MCF 10A (cell line): ENCODE data around the gene SMIM1. TPM values are rescaled to one million over a fixed set of nuclear protein-coding genes. Genes with fewer than 3 reads are reported as not detected.

ENCODE experiments used
- BruUV-seq: library from RNA; stranded (reverse); fragments of 400-500 nt; replicated peaks from 2 replicates; lab custom pipeline; 2021; lab: Mats Ljungman, UMichigan
- CTCF ChIA-PET: fragments of 300-600 bp; sonication (Branson Sonifier 250); formaldehyde crosslinking; extraction: SDS; loops from one replicate; lab custom pipeline; 2021; ENCODE audit warnings: antibody characterized with exemption, inconsistent platforms; lab: Yijun Ruan, JAX
- POLR2A ChIA-PET: fragments of 300-600, 350-650 bp; sonication (Branson Sonifier 250); formaldehyde crosslinking; extraction: SDS; loops from one replicate; lab custom pipeline; 2020; ENCODE audit warnings: antibody characterized with exemption, inconsistent platforms; lab: Yijun Ruan, JAX
- DNase-seq: peaks from one replicate; pipeline ENCODE4 v3.0.0-alpha.2; 2018; ENCODE audit not compliant: unreplicated experiment
- H3K27ac Mint-ChIP-seq: one replicate; pipeline ENCODE4 v1.8.0; 2022; ENCODE audit warnings: mild to moderate bottlenecking, low read depth, mixed read lengths; ENCODE audit not compliant: unreplicated experiment
- H3K27me3 Mint-ChIP-seq: one replicate; pipeline ENCODE4 v1.8.0; 2022; ENCODE audit warnings: mixed read lengths; ENCODE audit not compliant: insufficient read depth, unreplicated experiment
- H3K36me3 Mint-ChIP-seq: one replicate; pipeline ENCODE4 v1.8.0; 2022; ENCODE audit warnings: mild to moderate bottlenecking, moderate library complexity, mixed read lengths; ENCODE audit not compliant: insufficient read depth, unreplicated experiment
- H3K4me1 Mint-ChIP-seq: one replicate; pipeline ENCODE4 v1.8.0; 2022; ENCODE audit warnings: mixed read lengths; ENCODE audit not compliant: insufficient read depth, unreplicated experiment
- H3K4me3 Mint-ChIP-seq: one replicate; pipeline ENCODE4 v1.8.0; 2022; ENCODE audit warnings: mild to moderate bottlenecking, moderate library complexity, mixed read lengths; ENCODE audit not compliant: unreplicated experiment
- H3K9me3 Mint-ChIP-seq: one replicate; pipeline ENCODE4 v1.8.0; 2022; ENCODE audit warnings: mixed read lengths; ENCODE audit not compliant: unreplicated experiment
- intact Hi-C: fragments of 100-400 bp; cut with micrococcal nuclease; formaldehyde crosslinking; loops from 2 replicates; pipeline ENCODE4 v1.14.1; 2022
- total RNA-seq: library from RNA; stranded (reverse); gene quantifications from 2 replicates; pipeline ENCODE4 v1.2.3, GENCODE V29; 2022
- TF ChIP-seq, protein P1 (sequence below): fragments of 200-600 bp; IDR thresholded peaks from one replicate; pipeline ENCODE4 v1.8.0; 2022; ENCODE audit warnings: antibody characterized with exemption, mild to moderate bottlenecking; ENCODE audit not compliant: unreplicated experiment

The SMIM1 gene
- total RNA-seq, 1 experiment from 2014 or later, result not detected

DNA sequence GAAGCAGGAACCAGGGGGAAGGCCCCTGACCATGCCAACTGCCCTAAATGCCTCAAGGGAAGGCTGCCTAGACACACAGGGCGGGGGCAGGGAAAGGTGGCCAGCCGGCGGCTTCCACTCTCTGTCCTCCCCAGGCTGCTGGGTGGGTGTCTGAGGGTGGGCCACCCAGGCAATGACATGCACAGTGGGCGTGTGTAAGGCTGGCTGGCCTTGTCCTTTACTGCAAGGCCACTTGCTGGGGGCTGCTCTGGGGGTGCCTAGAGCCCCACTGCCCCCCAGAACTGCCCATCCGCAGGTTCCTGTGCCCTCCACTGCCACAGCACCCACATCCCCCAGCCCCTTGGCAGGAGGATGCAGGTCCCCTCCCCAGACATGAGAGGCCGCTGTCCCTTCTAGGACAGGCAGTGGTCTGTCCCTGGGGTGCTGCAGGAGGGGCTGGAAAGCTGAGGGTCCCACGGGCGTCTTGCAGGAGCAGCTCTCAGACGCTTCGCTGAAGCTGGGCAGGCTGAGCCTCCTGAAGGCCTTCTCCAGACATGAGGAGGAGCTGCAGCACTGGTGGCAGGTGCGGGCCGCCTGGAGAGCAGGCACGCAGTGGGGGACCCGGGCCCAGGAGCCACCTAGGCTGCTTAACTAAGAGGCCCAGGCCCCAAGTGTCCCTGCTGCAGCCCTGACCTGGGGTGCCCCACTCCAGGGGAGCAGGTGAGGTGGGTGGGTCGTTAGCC lies 10.2 kb upstream of the SMIM1 start:
- no peak for DNase-seq
- H3K4me1 Mint-ChIP-seq, result no peaks in the 10 kb centered on the region
- H3K36me3 Mint-ChIP-seq, result no peaks in the 10 kb centered on the region
- H3K4me3 Mint-ChIP-seq, result no peak overlapping the region
- TF ChIP-seq, protein P1, sequence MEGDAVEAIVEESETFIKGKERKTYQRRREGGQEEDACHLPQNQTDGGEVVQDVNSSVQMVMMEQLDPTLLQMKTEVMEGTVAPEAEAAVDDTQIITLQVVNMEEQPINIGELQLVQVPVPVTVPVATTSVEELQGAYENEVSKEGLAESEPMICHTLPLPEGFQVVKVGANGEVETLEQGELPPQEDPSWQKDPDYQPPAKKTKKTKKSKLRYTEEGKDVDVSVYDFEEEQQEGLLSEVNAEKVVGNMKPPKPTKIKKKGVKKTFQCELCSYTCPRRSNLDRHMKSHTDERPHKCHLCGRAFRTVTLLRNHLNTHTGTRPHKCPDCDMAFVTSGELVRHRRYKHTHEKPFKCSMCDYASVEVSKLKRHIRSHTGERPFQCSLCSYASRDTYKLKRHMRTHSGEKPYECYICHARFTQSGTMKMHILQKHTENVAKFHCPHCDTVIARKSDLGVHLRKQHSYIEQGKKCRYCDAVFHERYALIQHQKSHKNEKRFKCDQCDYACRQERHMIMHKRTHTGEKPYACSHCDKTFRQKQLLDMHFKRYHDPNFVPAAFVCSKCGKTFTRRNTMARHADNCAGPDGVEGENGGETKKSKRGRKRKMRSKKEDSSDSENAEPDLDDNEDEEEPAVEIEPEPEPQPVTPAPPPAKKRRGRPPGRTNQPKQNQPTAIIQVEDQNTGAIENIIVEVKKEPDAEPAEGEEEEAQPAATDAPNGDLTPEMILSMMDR, result no peak
- peaks cover 7% of the 10 kb centered on the region for H3K9me3 Mint-ChIP-seq
- ChIA-PET CTCF (no interaction called here), POLR2A (no interaction called here)
- intact Hi-C loops, result no loop called here
- no TSS peak for BruUV-seq
- H3K27ac Mint-ChIP-seq, result no peak overlapping the region
- peaks cover 71% of the 10 kb centered on the region for H3K27me3 Mint-ChIP-seq

DNA sequence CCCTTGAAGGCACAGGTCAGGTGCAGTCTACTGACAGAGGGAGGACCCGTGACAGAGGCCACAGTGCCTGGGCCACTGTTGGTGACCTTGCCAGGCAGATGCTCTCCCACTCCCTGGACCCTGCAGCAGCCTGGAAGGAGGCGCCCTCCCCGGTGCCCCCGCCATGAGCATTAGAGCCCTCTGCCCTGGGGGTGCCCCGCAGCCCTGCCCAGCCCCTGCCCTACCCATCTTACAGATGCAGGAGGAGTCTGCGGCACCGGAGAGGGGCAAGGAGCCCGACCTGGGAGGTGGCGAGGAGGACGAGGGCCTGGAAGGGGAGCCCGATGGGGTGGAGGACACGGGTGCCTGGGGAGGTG lies 9.7 kb upstream of the SMIM1 start:
- TF ChIP-seq, protein P1, result no peak
- no TSS peak for BruUV-seq
- no peaks in the 10 kb centered on the region for H3K36me3 Mint-ChIP-seq
- ChIA-PET POLR2A (no interaction called here), CTCF (no interaction called here)
- H3K4me1 Mint-ChIP-seq, result no peaks in the 10 kb centered on the region
- intact Hi-C loops, result no loop called here
- DNase-seq, result no peak
- H3K9me3 Mint-ChIP-seq, result peaks cover 7% of the 10 kb centered on the region
- H3K27me3 Mint-ChIP-seq, result peaks cover 70% of the 10 kb centered on the region
- no peak overlapping the region for H3K27ac Mint-ChIP-seq
- no peak overlapping the region for H3K4me3 Mint-ChIP-seq

DNA sequence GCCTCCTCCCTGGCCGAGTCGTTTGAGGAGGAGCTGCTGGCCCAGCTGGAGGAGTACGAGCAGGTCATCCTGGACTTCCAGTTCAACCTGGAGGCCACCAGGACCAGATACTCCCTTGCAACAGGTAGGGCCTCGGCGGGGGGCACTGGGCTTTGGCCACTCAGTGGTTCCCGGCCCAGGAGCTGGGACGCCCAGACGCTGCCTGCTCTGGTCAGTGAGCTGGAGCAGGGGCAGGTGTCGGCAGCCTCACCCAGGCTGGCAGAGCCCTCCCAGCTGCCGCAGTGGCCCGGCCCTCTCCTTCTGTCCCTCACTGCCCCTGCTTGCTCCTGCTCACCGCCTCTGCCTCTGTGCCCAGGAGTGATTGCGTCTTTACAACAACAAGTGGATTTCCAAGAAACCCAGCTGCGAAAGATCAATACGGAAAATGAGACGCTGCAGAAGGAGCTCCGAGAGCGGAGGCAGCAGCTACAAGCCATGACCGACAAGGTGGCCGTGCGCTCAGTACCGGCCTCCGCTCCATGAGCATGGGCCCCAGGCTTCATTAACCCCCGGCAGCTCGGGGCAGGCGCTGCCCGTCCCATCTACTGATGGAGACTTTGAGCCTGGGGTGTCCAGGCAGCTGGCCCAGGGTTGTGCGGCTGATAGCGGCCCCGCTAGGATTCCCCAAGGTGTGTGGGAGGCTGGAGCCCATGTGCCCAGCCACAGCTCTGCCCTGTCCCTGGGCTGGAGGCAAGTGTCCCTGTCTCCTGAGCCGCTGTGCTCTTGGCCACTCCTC lies 9.0 kb upstream of the SMIM1 start:
- no peaks in the 10 kb centered on the region for H3K36me3 Mint-ChIP-seq
- ChIA-PET POLR2A (no interaction called here), CTCF (no interaction called here)
- H3K4me3 Mint-ChIP-seq, result no peak overlapping the region
- H3K9me3 Mint-ChIP-seq, result peaks cover 7% of the 10 kb centered on the region
- H3K4me1 Mint-ChIP-seq, result no peaks in the 10 kb centered on the region
- H3K27ac Mint-ChIP-seq, result no peak overlapping the region
- no TSS peak for BruUV-seq
- no peak for DNase-seq
- peaks cover 63% of the 10 kb centered on the region for H3K27me3 Mint-ChIP-seq
- TF ChIP-seq, protein P1, result no peak
- intact Hi-C loops, result no loop called here

DNA sequence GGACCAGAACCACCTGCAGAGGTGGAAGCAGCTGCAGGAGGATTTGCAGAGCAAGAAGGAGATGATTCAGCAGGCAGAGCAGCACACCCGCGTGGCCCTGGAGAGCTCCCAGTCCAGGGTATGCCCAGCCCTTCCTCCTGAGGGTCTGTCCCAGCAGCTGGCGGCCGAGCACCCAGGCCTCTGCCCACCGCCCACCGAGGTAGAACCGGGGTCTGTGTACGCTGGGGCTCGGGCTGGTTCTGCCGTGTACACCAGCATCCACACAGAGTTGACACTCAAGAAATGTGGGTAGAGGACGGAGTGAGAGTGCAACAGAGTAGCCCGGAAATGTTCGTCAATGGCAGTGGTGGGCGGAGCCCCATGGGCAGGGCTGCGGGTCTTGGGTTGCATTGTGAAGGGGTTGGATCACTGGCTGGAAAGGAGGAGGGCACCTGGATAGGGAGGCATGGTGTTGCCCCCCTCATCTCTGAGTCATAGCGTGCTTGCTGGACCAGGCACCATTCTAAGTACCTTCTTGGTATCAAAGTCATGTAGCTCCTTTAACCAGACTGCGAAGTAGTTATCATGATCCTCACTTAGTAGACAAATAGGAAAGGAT lies 5.1 kb upstream of the SMIM1 start:
- DNase-seq, result no peak
- Mint-ChIP-seq H3K9me3 (no peaks in the 10 kb centered on the region), H3K27me3 (peaks cover 30% of the 10 kb centered on the region), H3K27ac (no peak overlapping the region), H3K36me3 (no peaks in the 10 kb centered on the region), H3K4me3 (no peak overlapping the region), H3K4me1 (no peaks in the 10 kb centered on the region)
- POLR2A ChIA-PET, result no interaction called here
- TF ChIP-seq, protein P1, result no peak
- CTCF ChIA-PET, result interaction anchor here (0.7 to 1.0 kb wide), 2 partner anchors 32 to 203 kb away, joined by 3 read pairs; no protein-coding TSS in a partner anchor
- BruUV-seq, result no TSS peak
- intact Hi-C loops, result no loop called here
